Stimulated activated naive CD4-positive, alpha-beta T cell treated with Interleukin-2 at 50 U/mL for 16 hours (primary cell): ENCODE results near the gene PCYT1A.
"Not testable (repeated sequence)": the region's sequence is repeated elsewhere in the genome, so short reads cannot be mapped to it uniquely, and the experiment has no call there.

Experiments
- DNase-seq: peaks from one replicate; lab custom pipeline; 2025; lab: John Stamatoyannopoulos, UW

Gene PCYT1A

DNA sequence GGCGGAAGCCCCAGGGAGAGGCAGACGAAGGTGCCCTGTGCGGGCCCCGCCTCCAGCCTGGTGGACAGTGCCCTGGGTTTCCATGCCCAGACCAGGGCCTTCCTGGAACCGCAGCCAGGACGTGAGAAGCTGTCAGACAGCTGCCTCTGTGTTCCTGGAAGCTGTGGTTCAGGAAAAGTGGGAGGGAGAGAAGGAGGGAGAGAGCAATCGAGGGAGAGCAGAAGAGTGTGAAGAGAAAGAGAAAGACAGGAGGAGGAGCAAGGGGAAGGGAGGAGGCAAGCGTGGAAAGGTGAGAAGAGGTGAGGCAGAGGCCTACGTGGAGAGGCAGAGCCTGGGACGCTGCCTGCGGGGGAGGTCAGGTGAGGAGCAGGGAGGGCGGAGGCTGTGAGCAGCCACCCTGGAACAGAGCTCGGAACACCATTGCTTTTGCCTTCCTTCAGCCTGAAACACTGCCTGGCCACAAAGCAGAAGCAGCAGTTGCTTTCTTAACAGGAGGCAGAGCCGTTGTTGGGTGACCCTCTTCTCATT is 94.9 kb downstream of the PCYT1A start:
- peak; percentile 21 for DNase-seq

DNA sequence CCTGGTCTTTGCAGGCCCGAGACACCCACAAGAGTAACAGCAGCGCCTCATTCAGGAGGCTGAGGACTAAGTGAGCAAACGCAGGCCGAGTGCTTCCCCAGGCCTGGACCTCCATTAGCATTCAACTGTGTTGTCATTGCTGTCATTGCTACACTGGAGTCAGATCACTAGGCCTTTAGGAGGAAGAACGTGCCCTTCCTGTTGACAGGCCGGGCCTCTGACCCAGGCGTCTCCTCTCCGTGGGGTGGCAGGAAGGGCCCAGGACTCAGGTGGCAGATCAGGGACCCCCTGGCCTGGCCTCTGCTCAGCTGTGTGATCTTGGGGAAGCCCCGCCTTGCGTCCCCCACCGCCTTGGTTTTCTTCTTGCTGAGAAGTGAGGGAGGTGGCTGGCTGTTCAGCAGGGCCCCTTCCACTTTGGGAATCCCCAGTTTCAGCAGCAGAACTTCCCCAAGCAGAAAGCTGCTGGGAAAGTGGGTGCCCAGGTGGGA is 95.4 kb downstream of the PCYT1A start:
- DNase-seq = peak; percentile 45

DNA sequence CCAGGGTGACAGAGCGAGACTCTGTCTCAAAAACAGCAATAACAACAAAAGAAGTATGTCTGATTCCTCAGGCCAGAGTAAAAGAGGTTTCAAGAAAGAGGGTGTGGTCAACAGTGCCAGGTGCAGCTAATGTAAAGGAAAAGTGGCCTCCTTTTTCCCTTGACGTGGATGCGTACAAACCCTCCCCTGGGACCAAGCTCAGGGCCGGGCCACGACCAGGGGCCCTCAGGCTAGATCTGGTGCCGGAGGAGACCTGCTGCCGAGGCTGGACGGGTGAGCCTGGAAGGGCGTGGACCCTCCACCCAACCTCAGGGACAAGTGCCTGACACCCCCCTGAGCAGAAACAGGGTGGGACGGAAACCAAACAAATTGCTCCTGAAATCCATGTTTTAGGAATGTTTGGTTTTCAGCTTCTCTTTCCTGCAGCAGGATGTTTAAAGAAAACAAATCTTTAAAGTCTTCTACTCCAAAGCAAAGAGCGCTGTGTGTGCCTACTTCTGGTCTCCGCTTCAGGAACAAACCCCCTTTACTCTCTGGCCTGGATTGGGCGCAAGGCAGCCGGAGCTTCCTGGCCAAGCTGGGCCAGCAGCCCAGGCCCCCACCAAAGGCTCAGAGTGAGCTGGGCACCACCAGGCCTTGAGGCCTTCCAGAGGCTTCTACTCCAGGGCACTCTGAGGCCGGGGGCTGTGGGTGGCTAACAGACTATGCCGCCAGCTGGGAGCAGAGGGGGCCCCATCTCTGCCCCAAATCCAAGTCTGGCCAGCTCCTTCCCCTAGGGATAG is 97.8 kb downstream of the PCYT1A start:
- DNase-seq = no peak

DNA sequence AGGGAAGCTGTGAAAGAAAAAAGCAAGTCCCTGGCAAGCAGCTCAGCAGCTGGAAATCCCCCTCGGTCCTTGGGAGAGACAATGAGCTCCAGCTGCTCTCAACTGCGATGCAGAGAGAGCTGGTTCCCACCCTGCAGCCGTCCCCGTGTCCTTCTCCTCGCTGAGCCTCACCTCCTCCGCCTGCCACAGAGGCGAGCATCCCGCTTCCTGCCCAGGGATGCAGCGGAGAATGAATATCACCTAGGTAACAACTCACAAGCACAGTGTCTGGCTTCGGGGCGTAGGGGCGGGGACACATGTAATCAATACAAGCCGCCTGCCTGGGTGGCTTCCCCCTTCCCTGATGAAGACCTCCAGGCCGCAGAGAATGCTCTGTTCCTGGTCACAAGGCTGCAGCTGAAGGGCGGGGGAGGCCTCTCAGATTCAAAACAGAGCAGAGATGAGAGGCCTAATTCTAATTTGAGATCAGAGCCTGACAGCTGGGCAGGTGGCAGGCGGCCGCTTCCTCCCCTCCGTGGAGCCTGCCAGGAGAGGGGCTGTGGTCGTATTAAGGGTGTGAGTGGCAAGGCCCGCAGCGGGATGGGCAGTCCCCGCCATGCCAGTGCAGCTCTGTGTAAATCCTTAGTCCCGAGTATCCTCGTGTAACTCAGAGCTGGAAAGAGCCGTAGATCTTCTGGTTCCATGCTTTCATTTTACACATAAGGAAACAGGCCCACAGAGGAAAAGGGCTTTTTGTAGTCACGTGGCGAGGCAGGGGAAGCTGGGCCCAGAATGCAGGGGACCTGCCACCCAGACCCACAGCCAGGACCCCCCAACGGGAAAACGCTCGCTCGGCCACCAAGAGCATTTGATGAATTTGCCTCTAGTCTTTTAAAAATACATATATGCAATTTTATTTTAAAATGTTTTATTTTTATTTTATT is 100.6 kb downstream of the PCYT1A start:
- peak; percentile 31 for DNase-seq

DNA sequence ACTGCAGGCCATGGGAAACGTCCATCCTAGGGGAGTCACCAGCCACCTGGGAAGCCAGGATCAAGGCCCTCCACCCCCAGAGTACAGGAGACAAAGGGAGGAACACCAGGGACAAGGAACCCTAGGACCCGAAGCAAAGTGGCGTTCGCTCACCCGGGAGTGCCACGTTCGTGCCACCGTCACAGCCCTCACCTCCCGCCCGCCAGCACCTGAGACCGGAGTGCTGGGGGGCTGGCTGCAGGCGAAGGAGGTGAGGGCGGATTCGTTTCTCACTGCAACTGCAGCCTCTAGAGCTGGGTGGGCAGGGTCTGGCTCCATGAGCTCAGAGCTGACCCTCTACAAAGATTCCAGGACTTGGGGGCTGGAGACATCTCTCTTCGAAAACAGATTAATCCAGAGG is 102.6 kb downstream of the PCYT1A start:
- DNase-seq = no peak

DNA sequence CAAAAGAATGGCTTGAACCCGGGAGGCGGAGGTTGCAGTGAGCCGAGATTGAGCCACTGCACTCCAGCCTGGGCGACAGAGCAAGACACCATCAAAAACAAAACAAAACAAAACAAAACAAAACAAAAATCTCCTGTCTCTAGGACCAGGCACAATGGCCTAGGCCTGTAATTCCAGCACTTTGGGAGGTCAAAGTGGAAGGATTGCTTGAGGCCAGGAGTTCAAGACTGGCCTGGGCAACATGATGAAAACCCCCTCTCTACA is 103.4 kb downstream of the PCYT1A start:
- DNase-seq = not testable (repeated sequence)

DNA sequence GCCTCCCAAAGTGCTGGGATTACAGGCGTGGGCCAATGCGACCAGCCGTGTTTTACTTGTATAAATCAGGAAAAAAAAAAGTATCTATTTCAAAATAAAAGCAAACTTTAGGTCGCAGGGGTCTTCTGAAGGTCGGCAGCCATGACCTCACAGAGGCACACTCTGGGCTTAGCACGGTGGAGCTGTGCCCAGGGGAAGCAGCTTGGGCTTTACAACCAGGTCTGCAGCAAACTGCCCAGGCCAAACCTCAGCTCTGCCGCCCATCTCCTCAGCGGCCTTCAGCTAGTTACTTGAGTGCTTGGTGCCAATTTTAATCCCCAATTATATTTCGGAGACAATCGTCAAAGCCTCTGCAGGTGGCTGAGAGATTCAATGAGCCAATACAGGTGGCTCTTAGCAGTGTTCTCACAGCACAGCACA is 106.4 kb downstream of the PCYT1A start:
- DNase-seq = no peak

DNA sequence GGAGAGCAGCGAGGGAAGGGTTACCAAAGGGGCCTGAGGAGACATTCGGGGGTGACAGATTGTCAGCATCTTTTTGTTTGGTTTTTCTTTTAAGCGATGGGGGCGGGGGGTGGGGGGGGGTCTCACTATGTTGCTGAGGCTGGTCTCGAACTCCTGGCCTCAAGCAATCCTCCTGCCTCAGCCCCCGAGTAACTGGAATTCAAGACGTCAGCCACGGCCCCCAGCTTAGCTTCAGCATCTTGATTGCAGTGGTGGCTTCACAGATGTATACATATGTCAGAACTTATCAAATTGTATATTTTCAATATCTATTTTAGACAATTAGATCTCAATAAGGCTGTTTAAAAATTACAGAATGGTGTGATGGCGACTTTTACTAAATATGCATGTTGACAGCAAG is 107.2 kb downstream of the PCYT1A start:
- no peak for DNase-seq
